LNCaP clone FGC (cell line): ENCODE results near the gene UNC119B.

Experiments used
- DNase-seq: peaks from one replicate; pipeline ENCODE4 v3.0.0-alpha.2; 2011; ENCODE audit warnings: low read depth
- H3K4me3 ChIP-seq: 2 replicates; pipeline ENCODE4 v1.5.1; 2011; ENCODE audit warnings: mild to moderate bottlenecking, low read depth, low read length, control low read depth
- CTCF ChIP-seq: IDR thresholded peaks from 2 replicates; pipeline ENCODE4 v1.5.1; 2012; ENCODE audit warnings: mild to moderate bottlenecking; ENCODE audit not compliant: control insufficient read depth, insufficient read depth; ENCODE audit errors: extremely low read depth

Gene UNC119B

GRCh38 chr12:120698665-120699064 lies 11.6 kb upstream of the UNC119B start:
- no peak for DNase-seq
- no peak for TF ChIP-seq CTCF
- no peak overlapping the region for H3K4me3 ChIP-seq

GRCh38 chr12:120699553-120699952 lies 10.7 kb upstream of the UNC119B start:
- no peak for DNase-seq
- no peak overlapping the region for H3K4me3 ChIP-seq
- TF ChIP-seq CTCF = no peak

GRCh38 chr12:120700886-120701285 lies 9.4 kb upstream of the UNC119B start:
- no peak for TF ChIP-seq CTCF
- H3K4me3 ChIP-seq = no peak overlapping the region
- DNase-seq = no peak

- DNase-seq = no peak
- no peak for TF ChIP-seq CTCF
- no peak overlapping the region for H3K4me3 ChIP-seq
These were observed 7.6 kb upstream of the UNC119B start for GRCh38 chr12:120702637-120703036.

- TF ChIP-seq CTCF = no peak
- H3K4me3 ChIP-seq = no peak overlapping the region
- DNase-seq = no peak
These were observed 6.8 kb upstream of the UNC119B start for GRCh38 chr12:120703311-120703942.

GRCh38 chr12:120705618-120706017 lies 4.6 kb upstream of the UNC119B start:
- TF ChIP-seq CTCF = no peak
- no peak overlapping the region for H3K4me3 ChIP-seq
- DNase-seq = no peak

- no peak for DNase-seq
- H3K4me3 ChIP-seq = no peak overlapping the region
- TF ChIP-seq CTCF = no peak
These were observed 4.2 kb upstream of the UNC119B start for GRCh38 chr12:120706029-120706428.
